GM12872 (cell line): Measurements from ENCODE around the gene ARMC8.

Experiments used
- TF ChIP-seq, protein P1 (sequence below): IDR thresholded peaks from 3 replicates; pipeline ENCODE4 v1.5.1; 2011; ENCODE audit warnings: low read depth, mild to moderate bottlenecking, low read length, moderate library complexity; ENCODE audit not compliant: insufficient read depth

The ARMC8 gene

DNA sequence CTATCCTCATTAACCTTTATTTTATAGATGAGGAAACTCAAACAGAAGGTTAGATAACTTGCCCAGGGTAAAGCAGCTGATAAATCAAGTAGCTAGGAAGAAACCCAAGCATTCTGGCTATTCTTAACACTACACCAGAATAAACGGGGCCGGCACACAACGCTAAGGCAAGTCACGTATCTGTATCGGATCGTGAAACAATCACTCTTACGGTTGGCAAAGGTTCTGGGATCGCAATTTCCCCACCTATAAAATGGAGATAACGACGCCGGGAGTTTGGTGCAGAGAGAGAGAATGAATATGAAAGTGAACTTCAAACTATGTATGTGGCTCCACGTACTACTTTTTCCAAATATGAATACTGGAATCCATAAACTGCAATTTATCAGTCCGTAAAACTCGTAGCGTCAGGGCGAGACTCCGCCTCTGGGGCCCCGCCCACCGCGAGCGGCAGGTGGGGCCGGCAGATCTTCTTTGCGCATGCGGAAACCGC is 252 bp upstream of the ARMC8 start:
- TF ChIP-seq, protein P1, sequence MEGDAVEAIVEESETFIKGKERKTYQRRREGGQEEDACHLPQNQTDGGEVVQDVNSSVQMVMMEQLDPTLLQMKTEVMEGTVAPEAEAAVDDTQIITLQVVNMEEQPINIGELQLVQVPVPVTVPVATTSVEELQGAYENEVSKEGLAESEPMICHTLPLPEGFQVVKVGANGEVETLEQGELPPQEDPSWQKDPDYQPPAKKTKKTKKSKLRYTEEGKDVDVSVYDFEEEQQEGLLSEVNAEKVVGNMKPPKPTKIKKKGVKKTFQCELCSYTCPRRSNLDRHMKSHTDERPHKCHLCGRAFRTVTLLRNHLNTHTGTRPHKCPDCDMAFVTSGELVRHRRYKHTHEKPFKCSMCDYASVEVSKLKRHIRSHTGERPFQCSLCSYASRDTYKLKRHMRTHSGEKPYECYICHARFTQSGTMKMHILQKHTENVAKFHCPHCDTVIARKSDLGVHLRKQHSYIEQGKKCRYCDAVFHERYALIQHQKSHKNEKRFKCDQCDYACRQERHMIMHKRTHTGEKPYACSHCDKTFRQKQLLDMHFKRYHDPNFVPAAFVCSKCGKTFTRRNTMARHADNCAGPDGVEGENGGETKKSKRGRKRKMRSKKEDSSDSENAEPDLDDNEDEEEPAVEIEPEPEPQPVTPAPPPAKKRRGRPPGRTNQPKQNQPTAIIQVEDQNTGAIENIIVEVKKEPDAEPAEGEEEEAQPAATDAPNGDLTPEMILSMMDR = no peak

DNA sequence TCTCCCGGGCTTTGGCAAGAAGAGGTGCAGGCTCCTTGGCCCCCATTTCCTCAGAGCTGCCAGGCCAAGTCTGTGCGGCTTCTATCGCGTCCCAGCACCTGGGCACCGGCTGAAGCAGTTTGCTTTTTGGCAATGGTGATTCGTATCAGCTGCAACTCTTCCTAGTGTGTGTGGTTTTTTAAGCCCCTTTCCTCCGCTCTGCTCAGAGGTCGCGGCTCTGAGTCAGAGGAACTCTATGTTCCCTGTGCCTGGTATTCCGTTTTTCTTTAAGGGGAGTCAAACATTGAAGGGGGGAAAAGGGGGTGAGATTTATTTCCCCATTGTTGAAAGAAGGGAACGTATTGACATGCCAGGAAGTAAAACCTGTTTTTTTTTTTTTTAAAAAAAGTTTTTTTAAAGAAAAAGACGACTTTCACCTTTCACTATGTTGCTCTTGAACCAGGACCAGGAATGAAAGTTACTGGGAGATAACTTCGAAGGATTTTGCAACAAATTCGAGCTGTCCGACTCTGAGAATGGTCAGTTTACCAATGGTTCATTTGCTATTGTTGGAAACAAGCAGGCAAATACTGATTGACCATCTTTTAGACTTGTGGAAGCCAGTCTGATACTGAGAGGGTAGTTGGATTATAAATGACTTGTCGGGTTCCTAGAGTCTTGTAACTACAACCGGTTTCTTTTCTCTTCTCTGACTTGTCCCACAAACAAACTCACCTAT is 1.1 kb downstream of the ARMC8 start:
- TF ChIP-seq, protein P1 = no peak

DNA sequence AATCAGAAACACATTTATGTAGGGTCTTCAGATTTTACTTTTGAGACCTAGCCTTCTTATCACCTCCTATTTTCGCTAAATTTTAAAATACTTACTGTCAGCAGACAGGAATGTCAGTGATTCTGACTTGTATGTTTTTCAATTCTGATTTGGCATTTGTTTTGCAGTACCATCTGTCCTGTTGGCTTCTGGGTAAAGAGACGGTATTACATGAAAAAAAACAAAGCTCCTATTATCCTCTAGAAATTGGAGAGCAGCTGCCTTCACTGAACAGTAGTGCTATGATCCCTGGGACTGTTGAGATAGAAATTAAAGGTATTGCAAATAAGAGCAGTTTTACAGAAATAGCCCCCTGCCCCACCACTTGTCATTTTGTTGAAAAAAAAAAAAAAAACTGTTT is 8.4 kb downstream of the ARMC8 start:
- TF ChIP-seq, protein P1 = no peak

DNA sequence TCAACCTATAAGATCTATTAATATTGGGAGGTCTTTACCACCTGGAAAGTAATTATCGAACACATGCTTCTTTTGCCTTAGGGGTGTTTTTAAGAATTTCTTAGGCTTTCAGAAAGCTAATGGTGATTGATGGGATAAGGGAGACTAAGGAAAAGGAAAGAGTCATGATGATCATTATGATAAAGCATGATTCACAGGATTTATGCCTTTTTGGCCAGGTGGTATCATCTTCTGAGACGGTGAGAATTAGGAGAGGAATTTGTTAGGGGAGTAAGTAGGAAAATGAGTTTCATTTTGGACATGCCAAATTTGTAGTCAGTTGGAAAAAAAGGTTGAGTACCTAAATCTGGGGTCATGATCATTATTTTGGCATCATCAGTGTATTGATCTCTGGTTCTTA is 8.9 kb downstream of the ARMC8 start:
- TF ChIP-seq, protein P1 = no peak

- TF ChIP-seq, protein P1 = no peak
Measured at GRCh38 chr3:138197058-138197457, 10.0 kb downstream of the ARMC8 start.

DNA sequence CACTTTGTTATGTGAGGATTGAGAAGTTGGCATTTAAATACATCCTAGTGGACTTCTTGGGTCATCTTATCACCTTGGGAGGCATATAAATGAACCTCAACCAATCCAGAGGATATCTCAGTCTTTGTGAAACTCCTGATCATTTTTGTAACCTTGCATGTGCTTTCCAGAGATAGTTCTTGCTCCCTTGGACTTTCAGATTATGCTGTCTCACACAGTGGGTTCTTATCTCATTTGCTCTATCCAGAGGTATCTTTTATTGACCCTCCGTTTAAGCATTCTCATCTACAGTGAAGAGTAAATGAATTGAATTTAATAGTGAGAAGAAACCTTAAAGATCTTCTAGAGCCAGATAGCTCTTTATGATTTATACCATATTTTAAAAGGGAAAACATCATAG is 10.4 kb downstream of the ARMC8 start:
- TF ChIP-seq, protein P1 = no peak

- TF ChIP-seq, protein P1 = no peak
Measured at GRCh38 chr3:138199851-138200250, 12.8 kb downstream of the ARMC8 start.
